Fibroblast of skin of scalp (primary cell): Measurements from ENCODE around the gene PLXNA4.
A peak's percentile ranks its signal among the peaks of the same experiment; 100 is the strongest.
"Not testable (repeated sequence)": the region's sequence is repeated elsewhere in the genome, so short reads cannot be mapped to it uniquely, and the experiment has no call there.

ENCODE experiments used
- DNase-seq: peaks from one replicate; pipeline ENCODE4 v3.0.0-alpha.2; 2013

The PLXNA4 gene

DNA sequence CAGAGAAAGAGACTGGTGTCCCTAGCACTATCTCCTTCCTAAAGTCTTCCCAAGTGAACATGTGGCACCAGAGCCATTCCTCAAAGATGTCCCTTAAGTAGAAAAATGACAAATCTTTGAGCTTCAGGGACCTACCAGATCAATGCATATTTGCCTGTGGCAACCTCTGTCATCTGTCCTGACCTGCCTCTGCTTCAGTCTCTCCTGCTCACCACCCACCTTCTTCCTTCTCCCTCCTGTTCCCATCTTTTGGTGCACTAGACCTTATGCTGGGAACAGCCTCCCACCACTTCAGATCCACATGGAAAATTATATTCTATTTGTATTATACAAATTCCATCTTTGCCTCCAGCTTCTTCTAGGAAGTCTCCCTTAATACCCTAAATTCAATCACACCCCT lies 386.4 kb downstream of the PLXNA4 start:
- no peak for DNase-seq

DNA sequence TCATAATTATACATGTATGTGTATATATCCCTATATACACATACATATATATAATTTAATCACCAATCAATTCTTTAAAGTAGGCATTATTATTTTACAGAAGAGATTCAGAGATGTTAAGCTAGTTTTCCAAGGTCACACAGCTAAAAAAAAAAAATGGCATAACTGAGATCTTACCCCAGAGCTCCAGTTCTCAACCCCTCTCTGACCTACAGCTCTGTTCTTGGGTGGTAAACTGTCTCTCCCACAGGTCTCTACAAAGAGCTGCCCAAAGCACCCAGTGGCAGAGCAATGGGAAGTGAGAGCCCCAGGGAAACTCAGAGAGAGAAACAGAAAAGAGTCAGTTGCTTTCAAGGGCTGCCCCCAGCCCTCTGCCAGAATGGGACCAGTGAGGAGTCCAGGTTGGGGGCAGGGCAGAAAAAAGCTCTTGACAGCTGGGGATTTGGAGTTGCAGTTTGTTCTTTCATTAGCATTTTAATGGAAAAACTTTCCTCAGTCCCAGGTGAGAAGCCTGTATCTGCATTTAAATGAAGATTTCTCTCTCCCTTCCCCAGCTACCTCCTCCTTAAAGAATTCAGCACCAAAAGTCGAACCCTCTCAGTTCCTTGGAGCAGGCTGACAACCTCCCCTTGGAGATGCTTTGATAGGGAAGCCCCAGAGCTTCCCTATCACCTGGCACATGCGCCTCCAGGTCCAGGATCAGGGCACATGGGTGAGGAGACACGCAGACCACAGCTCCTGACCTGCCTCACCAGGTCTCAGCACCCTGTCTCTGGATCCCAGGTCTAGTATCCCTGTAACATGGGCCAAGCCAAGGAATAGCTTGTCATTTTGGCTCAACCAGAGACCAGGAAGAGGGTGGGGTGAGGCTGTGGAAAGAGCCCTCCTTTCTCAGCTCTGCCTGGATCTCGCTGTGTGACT lies 388.1 kb downstream of the PLXNA4 start:
- DNase-seq: no peak

DNA sequence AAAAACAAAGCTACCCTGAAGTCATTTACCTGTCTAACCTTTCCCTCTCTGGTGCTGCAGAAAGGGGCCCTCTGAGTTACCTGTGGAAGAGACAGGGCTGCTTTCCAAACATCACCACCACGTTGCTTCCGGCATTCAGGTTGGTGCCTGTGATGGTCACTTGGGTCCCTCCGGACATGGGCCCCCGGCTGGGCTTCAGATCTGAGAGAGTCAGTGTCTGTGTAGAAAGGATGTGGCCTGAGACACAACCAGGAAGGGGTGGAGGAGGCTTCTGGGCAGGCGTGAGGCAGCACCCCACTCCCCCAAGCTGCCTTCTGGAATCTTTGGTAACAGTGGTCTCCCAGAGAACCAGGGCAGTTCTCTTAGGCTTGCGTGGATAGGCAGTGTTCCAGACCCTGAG lies 388.9 kb downstream of the PLXNA4 start:
- DNase-seq: no peak

DNA sequence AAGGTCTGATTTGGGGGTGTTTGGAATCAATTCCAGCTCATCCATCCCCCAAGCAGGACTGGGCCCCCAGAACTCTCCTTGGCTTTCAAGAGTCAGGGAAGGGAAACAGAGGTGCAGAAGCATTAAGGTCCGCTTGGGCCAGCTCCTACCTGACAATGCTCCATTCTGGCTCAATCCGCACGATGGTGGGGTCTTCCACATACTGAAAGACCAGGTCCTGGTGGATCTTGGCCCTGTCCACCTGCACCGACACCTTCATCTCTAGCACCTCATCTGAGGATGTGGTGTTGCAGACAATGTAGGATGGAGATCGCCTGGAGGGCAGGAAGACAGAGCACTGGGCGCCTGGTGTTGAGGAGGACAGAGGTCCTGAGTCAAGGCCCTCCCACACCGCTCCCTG lies 391.1 kb downstream of the PLXNA4 start:
- no peak for DNase-seq

DNA sequence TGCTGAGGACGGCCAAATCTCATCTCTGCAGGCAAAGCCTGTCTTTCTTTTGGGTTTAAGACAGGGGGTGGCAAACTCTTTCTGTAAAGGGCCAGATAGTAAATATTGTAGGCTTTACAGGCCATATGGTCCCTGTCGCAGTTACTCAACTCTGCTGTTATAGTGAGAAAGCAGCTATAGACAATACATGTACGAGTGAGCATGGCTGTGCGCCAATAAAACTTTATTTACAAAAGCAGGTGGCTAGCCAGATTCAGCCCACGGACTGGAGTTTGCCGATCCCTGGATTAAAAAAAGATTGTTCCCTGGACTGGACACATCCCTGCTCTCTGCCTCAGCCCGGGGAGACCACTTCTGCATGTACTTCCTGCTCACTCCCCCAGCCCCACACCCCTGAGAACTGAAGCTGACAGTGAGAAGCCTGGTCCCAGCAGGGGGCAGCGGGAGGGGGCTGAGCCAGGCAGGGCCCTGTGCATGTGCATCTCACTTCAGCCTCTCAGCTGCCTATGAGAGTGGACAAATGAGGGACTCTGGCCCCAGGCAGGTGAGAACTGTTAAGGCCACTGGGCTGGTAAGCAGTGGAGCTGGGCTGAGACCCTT lies 392.4 kb downstream of the PLXNA4 start:
- DNase-seq: no peak

DNA sequence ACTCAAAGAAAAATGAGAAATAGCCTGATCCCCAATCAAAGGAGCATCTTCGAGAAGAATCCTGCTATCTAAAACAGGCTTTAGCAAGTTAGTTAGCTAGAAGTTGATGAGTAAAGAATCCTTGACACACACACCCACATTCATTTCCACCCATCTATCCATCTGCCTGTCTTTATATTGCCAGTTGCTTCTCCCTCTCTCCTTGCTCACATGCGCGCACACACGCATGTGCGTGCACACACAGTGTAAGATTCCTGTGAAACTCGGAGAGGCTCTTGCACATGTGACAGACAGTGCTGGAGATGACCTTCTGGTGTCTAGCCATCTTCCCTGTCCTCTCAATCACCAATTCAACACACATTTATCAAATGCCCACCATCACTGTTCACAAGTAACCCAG lies 393.3 kb downstream of the PLXNA4 start:
- DNase-seq: no peak

DNA sequence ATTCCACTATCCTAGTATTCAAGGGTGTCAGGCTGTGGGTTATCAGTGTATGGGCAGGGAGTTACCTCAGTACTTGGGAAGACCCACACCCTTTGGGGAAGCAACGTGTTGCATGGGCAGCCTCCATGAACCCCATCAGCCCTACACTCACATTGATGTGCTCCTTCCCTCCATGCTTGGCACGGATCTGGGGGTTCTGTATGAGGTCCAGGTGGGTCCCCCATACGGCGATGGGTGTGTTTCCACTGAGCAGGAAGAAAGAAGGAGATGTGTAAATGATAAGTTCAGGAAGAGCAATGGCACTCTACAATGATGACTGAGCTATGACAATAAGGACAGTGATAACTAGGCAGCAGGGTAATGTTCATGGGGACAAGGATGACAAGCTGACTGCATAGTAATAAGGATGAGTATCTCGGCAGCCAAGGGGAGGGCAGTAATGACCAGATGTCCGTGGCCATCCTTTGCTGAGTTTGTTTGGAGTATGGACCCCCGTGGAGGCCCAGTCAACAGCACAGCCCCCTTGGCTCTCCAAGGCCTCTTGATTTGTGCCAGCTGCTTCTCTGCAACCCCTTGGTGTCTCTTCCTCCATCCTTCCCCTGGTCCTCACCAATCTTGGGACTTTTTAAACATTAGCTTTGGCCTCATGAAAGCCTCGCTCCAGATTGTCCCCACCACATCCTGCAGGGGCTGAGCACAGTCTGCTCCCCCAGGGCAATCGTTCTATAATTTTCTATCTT lies 394.2 kb downstream of the PLXNA4 start:
- no peak for DNase-seq

DNA sequence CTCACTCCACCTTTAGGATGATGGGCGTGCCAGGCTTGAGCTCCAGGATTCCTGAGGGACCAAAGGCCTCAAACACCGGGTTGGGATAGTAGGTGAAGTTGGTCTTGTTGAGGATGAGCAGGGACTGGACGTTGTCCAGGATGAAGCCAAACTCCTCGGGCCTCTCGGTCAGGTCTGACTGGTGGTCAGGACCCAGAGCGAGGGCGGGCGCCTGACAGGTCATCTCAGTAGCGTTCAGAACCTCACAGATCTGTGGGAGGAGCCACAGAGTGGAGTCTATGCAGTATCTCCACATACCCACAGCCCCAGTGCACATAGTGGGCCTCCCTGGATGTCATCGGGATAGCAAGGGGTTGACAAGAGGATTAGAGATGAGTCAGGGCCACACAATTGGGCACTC lies 394.9 kb downstream of the PLXNA4 start:
- DNase-seq: no peak

DNA sequence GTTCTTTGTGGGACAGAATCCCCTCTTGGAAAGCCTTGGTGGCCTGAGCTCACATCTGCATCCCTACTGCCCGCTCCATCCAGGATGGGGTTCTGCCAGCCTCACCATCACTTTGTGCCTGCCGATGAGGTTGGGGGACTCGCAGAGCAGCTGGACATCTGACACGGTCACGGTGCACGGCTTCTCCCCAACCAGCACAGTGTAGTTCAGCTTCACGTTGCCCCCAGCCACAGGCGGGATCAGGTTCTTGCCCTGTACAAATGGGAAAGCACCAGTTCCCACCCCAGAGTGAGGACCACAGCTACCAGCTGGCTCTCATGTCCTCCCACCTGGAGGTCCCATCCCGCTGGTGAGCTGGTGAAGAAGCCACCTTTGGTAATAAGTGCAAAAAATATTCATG lies 395.8 kb downstream of the PLXNA4 start:
- no peak for DNase-seq

DNA sequence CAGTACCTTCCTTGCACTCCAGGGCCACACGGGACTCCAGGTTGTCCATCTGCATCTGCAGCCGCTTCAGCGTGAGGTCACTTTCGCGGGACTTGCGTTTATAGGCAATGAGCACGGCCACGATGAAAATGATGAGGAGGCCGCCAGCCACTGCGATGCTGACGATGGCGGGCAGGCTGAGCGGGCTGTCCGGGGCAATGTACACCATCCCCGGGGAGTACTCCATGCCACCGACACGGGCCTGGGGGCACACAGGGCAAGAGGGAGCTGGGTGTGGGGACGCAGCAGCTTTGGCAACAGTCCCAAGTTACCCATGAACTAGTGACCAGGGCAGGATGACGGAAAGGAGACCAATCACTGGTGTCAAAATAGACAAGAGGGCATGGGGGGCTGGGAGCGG lies 396.6 kb downstream of the PLXNA4 start:
- DNase-seq: no peak

DNA sequence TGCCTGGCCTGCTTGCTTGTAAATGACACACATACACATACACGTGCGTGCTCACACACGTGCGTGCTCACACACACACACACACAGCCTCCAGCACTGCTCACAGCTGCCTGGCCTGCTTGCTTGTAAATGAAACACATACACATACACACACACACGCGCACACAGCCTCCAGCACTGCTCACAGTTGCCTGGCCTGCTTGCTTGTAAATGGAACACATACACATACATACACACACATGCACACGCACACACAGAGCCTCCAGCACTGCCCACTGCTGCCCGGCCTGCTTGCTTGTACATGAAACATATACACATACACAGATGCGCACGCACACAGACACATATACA lies 397.2 kb downstream of the PLXNA4 start:
- no peak for DNase-seq

DNA sequence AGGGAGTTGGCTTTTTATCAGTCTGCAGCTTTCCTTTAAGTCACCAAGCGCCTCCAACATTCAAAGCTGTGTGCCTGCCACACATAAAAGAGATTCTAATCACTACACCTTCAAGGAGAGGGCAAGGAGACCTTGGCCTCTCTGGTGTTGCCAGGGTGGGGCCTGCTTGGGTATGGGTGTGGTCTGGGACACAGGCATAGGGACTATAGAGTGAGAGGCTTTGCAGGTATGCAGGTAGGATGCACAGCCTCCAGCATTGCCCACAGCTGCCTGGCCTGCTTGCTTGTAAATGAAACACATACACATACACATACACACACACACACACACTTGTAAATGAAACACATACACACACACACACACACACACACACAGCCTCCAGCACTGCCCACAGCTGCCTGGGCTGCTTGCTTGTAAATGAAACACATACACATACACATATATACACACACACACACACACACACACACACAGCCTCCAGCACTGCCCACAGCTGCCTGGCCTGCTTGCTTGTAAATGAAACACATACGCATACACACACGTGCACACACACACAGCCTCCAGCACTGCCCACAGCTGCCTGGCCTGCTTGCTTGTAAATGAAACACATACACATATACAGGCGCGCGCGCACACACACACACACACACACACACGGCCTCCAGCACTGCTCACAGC lies 397.7 kb downstream of the PLXNA4 start:
- peak; percentile 11 for DNase-seq

DNA sequence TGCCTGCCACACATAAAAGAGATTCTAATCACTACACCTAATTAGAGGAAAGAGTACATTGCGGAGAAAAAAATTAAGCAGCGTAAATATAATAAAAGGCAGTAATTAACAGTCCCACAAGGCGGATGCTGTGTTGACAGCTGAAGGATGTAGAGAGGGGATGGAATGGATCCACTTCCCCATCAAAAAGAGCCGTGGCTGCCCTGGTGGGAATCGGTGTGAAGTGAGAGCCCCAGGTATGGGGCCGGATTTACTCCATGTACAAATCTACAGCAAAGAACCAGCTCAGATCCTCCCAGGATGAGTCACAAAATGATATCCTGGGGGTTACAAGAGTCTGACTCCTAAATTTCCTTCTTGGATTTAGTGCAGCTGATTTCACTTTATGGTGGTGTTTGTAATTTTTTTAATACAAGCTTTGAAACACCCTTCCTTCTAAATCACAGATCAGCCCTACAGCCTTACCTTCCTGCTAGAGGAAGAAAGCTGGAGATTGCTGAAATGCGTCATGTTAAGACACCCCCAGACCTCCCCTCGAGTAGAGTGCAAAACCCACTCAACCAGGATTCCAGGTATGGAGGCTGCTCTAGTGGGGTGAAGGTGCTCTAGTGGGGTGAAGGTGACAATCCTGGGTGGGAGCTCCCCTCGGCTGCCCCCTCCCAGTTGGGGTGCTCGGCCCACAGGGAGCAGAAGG lies 398.4 kb downstream of the PLXNA4 start:
- DNase-seq: no peak

DNA sequence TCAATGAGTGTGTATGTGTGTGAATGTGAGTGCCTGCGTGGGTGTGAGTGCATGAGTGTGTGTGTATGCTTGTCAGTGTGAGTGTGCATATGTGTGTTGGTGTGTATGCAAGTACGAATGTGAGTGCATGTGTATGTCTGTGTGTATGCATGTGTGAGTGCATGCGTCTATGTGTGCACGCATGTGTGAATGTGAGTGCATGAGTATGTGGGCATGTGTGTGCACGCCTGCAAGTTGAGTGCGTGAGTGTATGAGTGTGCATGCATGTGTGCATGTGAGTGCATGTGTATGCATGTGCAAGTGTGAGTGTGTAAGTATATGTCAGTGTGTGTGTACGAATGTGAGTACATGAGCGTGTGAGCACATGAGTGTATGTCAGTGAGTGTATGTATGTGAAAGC lies 399.6 kb downstream of the PLXNA4 start:
- no peak for DNase-seq

DNA sequence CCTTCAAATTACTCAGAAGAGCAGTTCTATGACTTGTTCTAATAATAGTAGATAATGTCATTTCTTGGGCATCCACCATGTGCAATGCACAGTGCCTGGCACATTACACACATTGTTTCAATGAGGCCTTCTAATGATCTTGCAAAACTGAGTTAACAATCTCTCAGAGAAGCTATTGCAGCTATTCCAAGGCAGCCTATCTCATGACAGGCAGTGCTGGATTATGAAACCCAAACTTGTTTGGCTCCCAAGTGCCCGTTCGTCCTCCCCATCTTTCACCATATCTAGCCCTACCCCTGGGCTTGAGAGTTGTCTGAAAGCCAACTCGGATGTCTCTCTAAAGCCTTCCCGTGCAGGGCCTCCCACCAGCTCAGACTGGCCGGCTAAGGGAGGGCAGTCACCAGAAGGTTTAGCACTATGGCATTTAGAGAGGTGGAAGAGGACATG lies 405.1 kb downstream of the PLXNA4 start:
- DNase-seq: no peak

DNA sequence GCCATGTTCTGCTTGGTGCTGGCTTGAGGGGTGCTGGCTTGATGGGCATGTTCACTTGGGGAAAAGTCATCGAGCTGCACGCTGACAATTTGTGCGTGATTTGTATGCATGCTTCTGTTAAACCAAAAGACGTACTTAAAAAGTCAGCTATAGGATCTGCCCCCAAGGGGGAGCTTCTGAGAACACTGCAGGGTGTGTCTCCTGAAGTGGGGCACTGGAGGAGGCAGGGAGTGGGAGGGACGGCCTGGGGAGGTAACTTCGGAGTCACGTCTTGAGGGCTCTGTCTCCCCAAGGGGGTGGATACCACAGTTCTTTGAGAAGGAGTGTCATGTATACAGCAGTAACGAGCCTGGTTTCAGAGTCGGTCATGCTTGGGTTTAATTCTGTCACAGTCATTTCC lies 406.5 kb downstream of the PLXNA4 start:
- DNase-seq: no peak

DNA sequence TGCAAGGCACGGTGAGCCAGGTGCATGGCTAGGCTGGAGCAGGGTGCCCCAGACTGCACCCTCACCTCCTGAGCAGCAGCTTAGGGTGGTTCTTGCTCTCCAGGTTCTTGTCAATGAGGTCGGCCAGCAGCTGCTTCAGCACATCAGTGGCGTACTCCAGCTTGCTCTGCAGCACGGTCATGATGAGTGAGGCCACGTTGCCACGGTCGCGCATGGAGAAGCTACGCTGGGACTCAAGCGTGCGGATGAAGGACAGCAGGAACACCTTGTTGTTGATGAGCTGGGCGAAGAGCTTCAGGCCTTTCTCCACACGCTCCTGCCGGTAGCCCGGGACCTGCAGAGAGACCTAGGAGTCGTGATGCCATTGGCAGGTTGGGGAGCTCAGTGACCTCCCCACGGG lies 408.0 kb downstream of the PLXNA4 start:
- no peak for DNase-seq

DNA sequence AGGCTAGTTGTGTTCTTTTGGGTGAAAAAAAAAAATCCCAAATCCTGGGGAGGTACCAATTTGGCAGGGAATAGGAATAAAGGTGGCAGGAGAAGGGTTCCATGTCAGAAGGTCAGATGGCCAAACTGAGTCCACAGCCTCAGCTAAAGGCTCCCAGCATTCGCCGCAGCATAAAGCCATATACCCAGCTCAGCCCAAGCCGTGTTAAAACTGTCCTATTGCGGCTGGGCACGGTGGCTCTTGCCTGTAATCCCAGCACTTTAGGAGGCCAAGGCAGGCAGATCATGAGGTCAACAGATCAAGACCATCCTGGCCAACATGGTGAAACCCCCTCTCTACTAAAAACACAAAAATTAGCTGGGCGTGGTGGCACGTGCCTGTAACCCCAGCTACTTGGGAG lies 410.6 kb downstream of the PLXNA4 start:
- not testable (repeated sequence) for DNase-seq

DNA sequence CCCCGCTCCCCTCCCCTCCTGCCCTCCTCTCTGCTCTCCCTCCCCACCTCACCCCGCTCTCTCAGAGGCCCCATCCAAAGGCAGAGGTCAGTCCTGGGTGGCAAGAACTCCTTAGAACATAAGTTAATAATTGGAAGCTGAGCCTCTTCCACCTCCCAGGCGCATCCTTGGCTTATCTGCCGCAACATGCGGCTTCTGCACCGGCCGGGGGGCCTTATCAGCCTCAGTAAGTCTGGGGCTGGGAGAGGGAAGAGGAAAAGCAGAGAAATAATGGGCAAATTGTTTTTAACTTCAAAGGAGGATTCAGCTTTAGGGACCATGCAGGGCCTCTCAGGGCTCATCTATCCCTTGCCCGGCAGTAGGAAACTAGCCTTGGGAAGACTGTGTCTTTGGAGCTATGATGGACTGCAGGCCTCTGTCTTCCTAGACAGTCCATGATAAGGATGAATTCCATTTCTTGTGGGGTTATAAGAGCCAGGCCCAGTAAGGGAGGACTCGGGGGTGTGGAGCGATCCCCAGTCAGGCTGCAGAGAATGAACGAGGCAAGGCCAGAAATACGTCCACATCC lies 411.6 kb downstream of the PLXNA4 start:
- no peak for DNase-seq

DNA sequence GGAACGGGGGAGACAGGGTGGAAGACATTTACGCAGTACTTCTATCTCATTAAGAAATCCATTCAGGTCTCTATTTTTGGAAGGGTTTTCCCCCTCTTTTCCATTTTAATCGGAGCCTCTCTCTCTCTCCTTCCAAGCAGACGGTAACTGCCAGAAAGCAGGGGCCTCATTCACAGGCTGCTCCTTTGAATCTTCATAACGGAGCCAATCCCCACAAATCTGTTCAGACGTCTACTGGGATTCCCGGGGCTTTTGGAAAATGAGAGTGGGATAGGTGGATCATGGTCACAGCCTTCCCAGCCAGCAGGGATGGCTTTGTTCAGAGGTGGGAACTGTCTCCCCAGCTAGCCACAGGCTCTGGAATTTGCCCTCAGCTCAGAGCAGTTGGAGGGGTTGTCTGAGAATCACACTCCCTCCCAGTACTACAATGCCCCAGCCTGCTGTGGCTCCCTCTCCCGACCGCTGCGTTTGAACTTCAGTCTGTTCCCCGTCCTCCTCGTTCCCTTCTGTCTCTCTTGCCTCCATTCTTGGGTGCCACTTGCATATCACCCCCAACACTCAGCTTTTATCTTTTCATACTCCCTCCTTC lies 413.6 kb downstream of the PLXNA4 start:
- DNase-seq: no peak

DNA sequence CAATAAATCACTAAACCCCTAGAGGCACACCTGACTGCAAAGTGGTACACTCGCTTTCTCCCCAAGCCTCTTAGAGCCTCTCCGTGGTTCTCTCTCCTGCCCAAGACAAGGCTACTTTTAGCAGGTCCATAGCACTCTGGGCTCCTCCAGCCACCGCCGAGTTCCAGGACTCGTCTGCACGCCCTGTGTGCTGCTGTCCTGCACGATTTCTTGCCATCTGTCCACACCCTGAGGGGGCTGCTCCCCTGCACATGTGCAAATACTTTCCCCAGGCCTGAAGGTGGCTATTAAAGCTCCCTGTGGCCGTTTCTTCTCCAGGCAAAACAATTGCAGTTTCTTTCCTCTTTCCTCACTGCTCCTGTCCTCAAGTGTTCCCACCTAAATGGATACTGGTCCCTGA lies 414.3 kb downstream of the PLXNA4 start:
- no peak for DNase-seq

DNA sequence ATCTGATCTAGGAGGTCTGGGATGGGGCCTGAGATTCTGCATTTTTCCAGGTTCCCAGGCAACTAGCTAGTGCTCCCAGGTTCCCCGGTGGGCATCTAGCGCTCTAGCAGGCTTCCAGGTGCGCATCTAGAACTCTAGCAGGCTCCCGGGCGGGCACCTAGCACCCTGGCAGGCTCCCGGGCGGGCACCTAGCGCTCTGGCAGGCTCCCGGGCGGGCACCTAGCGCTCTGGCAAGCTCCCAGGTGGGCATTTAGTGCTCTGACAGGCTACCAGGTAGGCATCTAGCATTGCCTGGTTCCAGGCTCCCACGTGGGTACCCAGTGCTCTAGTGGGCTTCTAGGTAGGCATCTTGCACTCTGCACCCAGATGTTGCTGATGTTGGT lies 414.7 kb downstream of the PLXNA4 start:
- DNase-seq: no peak
